ENCODE data around the gene PLS3.

PLS3 gene

GRCh38 chrX:115564243-115564642 is 3.3 kb downstream of the PLS3 start:
- in situ Hi-C loops (cut with MboI; ENCODE audit: low sequenced_read_pairs): no loop called here

- in situ Hi-C loops (cut with MboI; ENCODE audit: low sequenced_read_pairs): no loop called here
Measured at GRCh38 chrX:115565888-115566287, 4.9 kb downstream of the PLS3 start.

- in situ Hi-C loops (cut with MboI; ENCODE audit: low sequenced_read_pairs): no loop called here
Measured at GRCh38 chrX:115571712-115572111, 10.7 kb downstream of the PLS3 start.

- in situ Hi-C loops (cut with MboI; ENCODE audit: low sequenced_read_pairs): no loop called here
Measured at GRCh38 chrX:115573185-115573584, 12.2 kb downstream of the PLS3 start.

GRCh38 chrX:115576676-115577075 is 15.7 kb downstream of the PLS3 start:
- in situ Hi-C loops (cut with MboI; ENCODE audit: low sequenced_read_pairs): no loop called here

- in situ Hi-C loops (cut with MboI; ENCODE audit: low sequenced_read_pairs): no loop called here
Measured at GRCh38 chrX:115579327-115579726, 18.4 kb downstream of the PLS3 start.

- in situ Hi-C loops (cut with MboI; ENCODE audit: low sequenced_read_pairs): no loop called here
Measured at GRCh38 chrX:115579786-115580294, 18.9 kb downstream of the PLS3 start.

GRCh38 chrX:115581759-115582615 is 21.0 kb downstream of the PLS3 start:
- in situ Hi-C loops (cut with MboI; ENCODE audit: low sequenced_read_pairs): no loop called here

GRCh38 chrX:115582616-115583495 is 21.9 kb downstream of the PLS3 start:
- in situ Hi-C loops (cut with MboI; ENCODE audit: low sequenced_read_pairs): no loop called here

GRCh38 chrX:115583496-115584004 is 22.6 kb downstream of the PLS3 start:
- in situ Hi-C loops (cut with MboI; ENCODE audit: low sequenced_read_pairs): no loop called here

- in situ Hi-C loops (cut with MboI; ENCODE audit: low sequenced_read_pairs): no loop called here
Measured at GRCh38 chrX:115584696-115585095, 23.7 kb downstream of the PLS3 start.

GRCh38 chrX:115588179-115588578 is 27.2 kb downstream of the PLS3 start:
- in situ Hi-C loops (cut with MboI; ENCODE audit: low sequenced_read_pairs): no loop called here

- in situ Hi-C loops (cut with MboI; ENCODE audit: low sequenced_read_pairs): no loop called here
Measured at GRCh38 chrX:115589419-115589818, 28.4 kb downstream of the PLS3 start.

GRCh38 chrX:115591420-115591819 is 30.4 kb downstream of the PLS3 start:
- in situ Hi-C loops (cut with MboI; ENCODE audit: low sequenced_read_pairs): no loop called here

GRCh38 chrX:115591856-115592842 is 31.2 kb downstream of the PLS3 start:
- in situ Hi-C loops (cut with MboI; ENCODE audit: low sequenced_read_pairs): no loop called here

- in situ Hi-C loops (cut with MboI; ENCODE audit: low sequenced_read_pairs): no loop called here
Measured at GRCh38 chrX:115592997-115593734, 32.2 kb downstream of the PLS3 start.

- in situ Hi-C loops (cut with MboI; ENCODE audit: low sequenced_read_pairs): no loop called here
Measured at GRCh38 chrX:115595049-115595448, 34.1 kb downstream of the PLS3 start.

- in situ Hi-C loops (cut with MboI; ENCODE audit: low sequenced_read_pairs): no loop called here
Measured at GRCh38 chrX:115598556-115598955, 37.6 kb downstream of the PLS3 start.

- in situ Hi-C loops (cut with MboI; ENCODE audit: low sequenced_read_pairs): no loop called here
Measured at GRCh38 chrX:115602308-115602707, 41.3 kb downstream of the PLS3 start.
